Sciatic nerve (tissue), 2 donors: ENCODE results near the gene EHBP1. TPM values are rescaled to one million over a fixed set of nuclear protein-coding genes. Genes with fewer than 3 reads are reported as not detected.
"Not testable (repeated sequence)": the region's sequence is repeated elsewhere in the genome, so short reads cannot be mapped to it uniquely, and the experiment has no call there.

Experiments
- ATAC-seq: fragments of 200-7000 bp; cut with Tn5 transposase; one replicate; pipeline ENCODE4 v1.9.1; 2020; ENCODE audit warnings: mild to moderate bottlenecking, moderate library complexity
- DNase-seq: peaks from one replicate; pipeline ENCODE4 v3.0.0-alpha.2; 2020; ENCODE audit warnings: low spot score
- intact Hi-C: fragments of 100-400 bp; cut with DNase I; formaldehyde crosslinking; loops from one replicate; pipeline ENCODE4 v1.14.2; 2022
- total RNA-seq: library from RNA; stranded (reverse); fragmentation: NEBNext Ultra II Directional; extraction: Animal tissue kit (Norgen Biotek cat#: 25700); gene quantifications from one replicate; pipeline ENCODE4 v1.2.1, GENCODE V29; 2021
- donor health status: DM: no; HTN: no; CAD: no.
- donor health status: DM: no; HTN: no; CAD: no.

EHBP1 gene
- total RNA-seq, 1 donor from 2014 or later, result 310 TPM

DNA sequence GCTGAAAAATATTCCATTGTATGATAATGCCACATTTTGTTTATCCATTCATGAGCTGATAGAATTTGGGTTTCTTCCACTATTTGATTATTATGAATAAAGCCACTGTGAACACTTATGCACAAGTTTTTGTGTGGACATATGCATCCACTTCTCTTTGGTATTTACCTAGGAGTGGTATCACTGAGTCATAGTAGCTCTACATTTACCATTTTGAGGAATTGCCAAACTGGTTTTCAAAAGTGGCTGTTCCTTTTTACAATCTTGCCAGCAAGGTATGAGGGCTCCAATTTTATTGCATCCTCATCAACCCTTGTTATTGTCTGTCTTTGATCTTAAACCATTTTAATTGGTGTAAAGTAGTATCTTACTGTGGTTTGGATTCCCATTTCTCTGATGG lies 13.3 kb upstream of the EHBP1 start:
- intact Hi-C loops, result no loop called here
- DNase-seq, result no peak

DNA sequence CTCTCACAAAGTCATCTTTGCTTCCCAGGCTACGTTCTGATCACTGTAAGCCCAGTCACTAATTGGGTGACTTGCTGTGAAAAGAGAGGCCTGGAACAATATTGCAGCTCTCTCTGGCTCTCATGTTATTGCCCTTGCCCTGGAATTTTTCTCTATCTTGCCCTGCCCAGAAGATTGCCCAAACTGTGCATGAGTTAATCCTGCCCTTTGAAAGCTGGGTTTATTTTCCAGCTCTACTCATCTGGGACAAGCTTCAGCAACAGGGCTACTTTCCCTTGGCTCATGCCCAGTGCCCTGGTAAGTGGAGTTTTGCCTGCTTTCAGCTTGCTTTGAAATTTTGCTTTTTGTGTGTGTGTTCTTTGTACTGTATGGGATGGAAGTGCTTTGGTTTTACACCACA lies 6.9 kb upstream of the EHBP1 start:
- intact Hi-C loops, result no loop called here
- no peak for DNase-seq
- peak; percentile 55 for ATAC-seq

More for the DNA sequence above, 13.3 kb upstream of the EHBP1 start:
- ATAC-seq, result no peak

DNA sequence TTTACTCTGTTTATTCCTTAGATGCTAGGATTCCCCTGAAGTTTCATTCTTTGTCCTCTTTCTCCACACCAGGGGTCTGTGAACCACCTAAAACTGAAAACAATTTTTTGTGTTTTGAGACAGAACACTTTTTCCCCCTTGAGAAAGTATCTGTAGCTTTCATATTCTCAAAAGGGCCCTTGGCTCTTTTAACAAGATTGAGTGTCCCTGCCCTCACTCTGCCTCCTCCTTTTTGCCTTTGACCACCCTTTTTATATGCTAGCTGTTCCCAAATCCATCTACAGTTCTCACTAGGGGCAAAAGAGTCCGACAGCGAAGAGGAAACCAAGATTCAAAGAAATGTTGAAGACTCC lies 883 bp upstream of the EHBP1 start:
- ATAC-seq (no peak), DNase-seq (no peak)
- intact Hi-C loops, result loop anchor here (10.0 kb wide), 1 partner anchor 240 kb away; no protein-coding TSS in a partner anchor

DNA sequence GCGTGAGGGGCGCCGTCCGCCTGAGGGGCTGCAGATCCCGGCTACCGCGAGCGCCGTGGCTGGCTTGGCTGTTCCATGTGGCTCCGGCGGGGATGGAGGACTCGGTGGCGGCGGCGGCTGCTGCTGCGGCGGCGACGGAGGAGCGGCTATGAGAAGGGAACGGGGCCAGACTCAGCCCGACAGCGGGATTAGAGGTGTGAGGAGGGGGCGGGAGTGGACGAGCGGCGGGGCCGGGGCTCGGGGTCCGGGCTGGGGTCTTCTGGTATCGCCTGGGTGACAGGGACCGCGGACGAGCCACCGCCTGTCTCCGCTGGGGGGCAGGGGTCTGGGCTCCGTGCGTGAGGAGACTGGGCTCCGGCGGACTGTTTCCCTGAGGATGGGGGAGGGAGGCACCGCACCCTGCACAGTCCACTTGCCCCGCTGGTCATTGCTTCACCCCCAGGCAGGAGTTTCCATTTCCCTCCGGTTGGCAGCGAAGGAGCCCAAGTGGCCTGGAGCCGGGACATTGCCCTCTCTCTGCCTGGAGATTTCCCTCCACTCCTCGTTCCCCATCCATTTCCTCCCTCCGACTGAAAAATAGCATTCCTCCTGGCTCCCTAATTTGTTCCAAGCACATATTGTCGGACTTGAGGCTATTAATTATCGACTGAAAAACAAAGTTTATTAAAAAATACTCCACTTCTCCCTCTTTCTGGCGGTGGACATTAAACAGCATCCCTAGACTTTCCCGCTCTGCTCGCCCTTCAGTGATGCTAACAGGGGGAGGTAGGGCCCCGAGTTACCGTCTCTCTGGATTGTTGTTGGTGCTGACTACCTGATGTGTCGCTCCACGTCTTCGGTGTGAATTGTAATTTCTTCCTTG lies 577 bp downstream of the EHBP1 start:
- ATAC-seq, result peak; percentile 53
- intact Hi-C loops, result loop anchor here (10.0 kb wide), 1 partner anchor 241 kb away; no protein-coding TSS in a partner anchor
- peak; percentile 81 for DNase-seq

DNA sequence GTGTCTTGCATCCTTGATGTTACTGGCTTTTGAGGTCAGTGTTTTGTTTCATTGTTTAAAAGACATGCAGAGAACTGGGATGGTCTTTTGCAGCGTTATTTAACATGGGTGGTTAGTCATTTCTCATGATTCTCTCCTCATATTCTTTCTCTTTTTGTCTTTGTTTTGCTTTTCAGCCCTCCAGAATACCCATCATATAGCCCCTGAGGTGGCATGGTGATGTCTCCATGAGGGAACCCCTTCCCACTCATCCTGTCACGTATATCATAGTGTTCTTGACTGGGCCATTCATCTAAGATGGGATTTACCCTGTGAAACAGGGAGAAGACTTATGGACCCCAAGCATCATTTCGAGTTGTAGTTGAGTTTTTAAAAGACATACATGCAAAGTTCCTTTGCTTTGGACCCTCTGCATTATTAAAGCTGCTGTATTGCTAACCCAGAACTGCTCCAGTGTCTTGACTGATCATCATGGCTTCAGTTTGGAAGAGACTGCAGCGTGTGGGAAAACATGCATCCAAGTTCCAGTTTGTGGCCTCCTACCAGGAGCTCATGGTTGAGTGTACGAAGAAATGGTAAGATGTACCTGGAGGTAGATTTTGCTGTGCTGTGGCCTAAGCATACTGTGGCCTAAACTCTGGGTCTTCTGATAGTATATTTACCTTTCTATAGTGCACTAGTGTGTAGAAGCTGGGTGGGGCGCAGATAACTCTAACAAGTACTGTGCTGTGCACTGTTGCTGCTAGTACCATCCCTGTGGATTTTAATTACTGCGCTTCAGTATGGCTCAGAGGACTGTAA lies 1.4 kb downstream of the EHBP1 start:
- intact Hi-C loops, result loop anchor here (10.0 kb wide), 1 partner anchor 242 kb away; no protein-coding TSS in a partner anchor
- ATAC-seq (no peak), DNase-seq (no peak)

DNA sequence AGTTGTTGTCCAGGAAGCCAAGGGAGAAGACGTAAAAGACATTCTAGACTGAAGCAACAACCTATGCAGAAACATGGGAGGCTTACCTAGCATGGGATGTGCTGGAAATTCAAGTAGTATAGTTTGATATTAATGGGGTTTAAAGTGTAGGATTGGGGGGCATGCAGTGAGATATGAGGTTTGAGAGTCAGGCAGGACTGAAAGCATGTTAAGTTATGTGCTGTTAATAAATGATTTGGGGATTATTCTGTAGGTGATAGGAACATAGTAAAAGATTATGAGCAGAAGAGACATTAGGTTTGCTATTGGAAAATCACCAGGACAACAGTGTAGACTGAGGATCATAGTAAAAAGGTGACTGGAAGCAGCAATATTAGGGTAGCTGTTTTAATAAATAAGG lies 3.2 kb downstream of the EHBP1 start:
- ATAC-seq, result no peak
- no peak for DNase-seq

DNA sequence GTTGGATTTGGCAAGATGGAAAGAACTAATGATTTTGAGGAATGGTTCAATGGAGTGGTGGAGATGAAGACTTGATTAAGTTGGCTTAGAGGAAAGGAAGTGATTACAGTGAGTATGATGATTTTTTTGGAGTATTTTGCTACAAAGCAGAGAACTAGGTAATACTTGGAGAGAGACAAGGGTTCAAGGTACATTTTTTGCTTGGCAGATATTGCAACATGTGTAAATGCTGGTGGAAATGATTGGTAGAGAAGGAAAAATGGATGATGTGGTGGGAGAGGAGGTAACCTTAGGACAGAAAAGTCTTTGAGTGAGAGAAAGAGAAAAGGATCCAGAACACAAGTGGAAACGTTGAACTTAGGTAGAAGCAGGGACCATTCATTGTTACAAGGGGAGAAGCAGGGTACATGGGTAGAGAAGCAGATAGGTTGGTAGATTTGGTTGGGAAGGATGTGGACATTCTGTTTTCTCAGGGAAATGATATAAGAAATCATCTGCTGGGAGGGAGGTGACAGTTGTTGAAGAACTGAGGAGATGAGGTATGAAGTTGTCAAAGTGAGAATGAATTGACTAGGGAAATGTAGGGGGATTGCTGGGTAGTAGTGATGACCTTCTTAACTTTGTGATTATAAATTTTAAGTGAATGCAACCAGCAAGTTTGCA lies 6.5 kb downstream of the EHBP1 start:
- ATAC-seq, result no peak
- intact Hi-C loops, result no loop called here
- no peak for DNase-seq

More for the DNA sequence above, 3.2 kb downstream of the EHBP1 start:
- intact Hi-C loops, result loop anchor here (10.0 kb wide), 1 partner anchor 244 kb away; no protein-coding TSS in a partner anchor

DNA sequence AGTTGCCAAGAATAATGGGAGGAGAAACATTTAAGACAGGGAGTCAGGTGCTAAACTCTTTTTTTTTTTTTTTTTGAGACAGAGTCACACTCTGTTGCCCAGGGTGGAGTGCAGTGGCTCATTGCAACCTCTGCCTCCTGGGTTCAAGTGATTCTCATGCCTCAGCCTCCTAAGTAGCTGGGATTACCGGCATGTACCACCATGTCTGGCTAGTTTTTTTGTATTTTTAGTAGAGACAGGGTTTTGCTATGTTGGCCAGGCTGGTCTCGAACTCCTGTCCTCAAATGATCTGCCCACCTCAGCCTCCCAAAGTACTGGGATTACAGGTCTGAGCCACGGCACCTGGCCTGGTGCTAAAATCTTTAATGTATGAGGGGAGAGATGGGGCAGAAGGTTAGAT lies 7.7 kb downstream of the EHBP1 start:
- intact Hi-C loops, ATAC-seq, DNase-seq: not testable (repeated sequence)

DNA sequence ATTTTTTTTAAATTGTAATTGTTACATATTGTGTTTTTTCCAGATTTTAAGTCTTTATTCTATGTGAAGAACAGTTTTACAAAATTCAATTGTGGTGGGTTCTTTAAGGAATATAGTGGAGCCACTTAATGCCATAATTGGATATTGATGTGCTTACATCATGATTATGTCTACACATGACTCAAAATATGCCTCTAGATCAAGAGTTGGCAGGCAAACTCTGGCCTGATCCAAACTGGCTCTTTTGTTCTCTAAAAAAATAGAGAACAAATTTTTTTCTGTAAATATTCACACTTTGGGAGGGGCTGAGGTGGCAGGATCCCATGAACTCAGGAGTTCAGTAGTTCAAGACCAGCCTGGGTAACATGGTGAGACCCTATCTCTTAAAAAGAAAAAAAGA lies 8.3 kb downstream of the EHBP1 start:
- no peak for DNase-seq
- no peak for ATAC-seq
- intact Hi-C loops, result no loop called here

DNA sequence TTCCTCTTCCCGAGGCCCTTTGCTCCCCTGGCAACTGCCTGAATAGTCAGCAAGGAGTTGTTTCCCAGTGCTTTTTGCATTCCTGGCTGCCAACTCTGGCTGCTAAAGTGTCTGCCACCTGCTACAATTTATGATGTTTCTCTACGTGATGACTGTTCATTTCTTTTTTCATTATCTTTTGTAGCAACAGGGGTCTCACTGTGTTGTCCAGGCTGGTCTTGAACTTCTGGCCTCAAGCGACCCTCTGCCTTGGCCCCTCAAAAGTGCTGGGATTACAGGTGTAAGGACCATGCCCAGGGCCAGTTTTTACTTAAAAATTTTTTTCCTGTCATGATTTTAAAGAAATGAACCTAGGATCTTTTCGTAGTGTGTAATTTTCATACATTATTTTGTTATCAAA lies 11.3 kb downstream of the EHBP1 start:
- ATAC-seq (no peak), DNase-seq (no peak)
- intact Hi-C loops, result no loop called here

DNA sequence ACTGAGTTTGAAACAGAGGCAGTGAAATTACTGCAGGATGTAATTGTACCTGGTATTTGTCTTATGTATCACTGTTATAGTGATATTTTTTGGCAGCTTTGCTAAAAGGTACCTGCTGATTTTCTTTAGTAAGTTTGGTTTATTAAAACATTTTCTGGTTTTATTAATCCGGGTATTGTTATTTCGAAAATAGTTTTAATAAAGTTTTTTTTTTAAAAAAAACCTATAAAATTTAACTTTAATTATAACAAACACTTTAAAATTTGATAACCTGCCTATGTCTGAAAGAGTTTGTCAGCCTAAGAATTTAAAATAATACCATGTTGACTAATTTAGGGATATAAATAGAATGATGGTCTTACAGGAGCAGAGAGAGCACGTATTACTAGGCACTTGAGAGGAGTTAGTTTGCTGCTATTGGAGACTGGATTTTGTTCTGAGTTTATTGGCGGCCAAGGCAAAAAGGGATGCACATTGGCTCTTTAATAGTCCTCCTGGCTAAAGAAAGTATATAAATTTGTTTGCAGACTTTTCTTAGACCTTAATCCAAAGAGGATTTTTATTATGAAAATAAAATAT lies 12.1 kb downstream of the EHBP1 start:
- ATAC-seq, result no peak
- intact Hi-C loops, result no loop called here
- no peak for DNase-seq

DNA sequence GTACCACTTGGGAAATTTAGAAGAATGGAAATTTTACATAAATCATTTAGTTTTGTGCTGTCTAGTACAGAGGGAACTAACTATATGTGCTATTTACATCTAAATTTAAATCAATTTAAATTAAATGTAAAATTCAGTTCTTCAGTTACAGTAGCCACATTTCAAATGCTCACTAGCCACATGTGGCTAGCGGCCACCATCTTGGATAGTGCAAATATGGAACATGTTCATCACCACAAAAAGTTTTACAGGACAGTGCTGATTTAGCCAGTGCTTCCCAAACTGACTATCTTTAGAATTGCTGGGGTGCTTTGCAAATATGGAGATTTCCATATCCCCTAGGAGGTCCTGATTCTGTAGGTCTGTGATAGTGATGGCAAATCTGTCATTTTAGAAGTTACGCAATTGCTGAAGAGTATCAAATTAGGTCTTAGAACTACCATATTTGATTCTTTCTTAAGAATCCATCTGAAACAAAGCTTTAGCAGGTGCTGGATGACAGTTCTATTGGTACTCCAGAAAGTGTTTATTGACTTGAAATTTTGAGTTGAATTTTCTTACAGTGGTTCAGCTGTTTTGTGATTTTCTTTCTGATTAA lies 12.8 kb downstream of the EHBP1 start:
- no peak for DNase-seq
- no peak for ATAC-seq
- intact Hi-C loops, result no loop called here

DNA sequence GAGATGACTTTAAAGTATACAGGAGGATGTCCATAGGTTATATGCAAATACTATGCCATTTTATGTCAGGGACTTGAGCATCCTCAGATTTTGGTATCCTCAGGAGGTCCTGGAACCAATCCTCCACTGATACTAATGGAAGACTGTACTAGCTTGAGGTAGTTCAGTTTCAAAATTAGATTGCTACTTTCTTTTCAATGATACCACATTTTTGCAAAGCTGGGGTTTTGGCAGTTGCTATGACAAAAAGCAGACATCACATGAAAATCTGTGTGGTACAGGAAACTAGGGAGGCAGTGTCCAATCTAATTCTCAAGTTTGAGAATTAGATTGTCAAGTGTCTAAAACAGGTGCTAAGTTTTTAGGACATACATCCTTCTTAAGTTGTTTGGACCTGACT lies 14.2 kb downstream of the EHBP1 start:
- DNase-seq, result no peak
- ATAC-seq, result no peak
- intact Hi-C loops, result no loop called here

DNA sequence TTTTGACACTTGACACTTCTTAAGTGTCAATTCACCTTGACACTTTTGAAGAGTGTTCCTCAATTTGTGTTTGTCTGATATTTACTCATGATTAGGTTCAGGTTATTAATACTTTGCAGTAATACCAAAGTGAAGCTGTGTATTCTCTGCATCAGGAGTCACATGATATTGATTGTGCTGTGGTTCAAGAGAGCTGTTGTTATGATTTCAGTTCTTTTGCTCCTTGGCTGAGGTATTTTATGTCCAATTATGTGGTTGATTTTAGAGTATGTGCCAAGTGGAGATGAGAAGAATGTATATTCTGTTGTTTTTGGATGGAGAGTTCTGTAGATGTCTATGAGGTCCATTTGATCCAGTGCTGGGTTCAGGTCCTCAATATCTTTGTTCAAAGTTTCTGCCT lies 17.2 kb downstream of the EHBP1 start:
- ATAC-seq (no peak), DNase-seq (no peak)
- intact Hi-C loops, result no loop called here

DNA sequence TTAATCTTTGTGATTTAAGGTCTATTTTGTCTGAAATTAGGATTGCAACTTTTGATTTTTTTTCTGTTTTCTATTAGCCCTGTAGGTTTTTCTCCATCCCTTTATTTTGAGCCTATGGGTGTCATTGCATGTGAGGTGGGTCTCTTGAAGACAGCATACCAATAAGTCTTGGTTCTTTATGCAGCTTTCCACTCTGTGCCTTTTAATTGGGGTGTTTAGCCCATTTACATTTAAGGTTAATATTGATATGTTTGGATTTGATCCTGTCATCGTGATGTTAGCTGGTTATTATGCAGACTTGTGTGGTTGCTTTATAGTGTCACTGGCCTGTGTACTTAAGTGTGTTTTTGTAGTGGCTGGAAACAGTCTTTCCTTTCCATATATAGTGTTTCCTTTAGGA lies 17.7 kb downstream of the EHBP1 start:
- intact Hi-C loops, result no loop called here
- no peak for ATAC-seq
- DNase-seq, result no peak

DNA sequence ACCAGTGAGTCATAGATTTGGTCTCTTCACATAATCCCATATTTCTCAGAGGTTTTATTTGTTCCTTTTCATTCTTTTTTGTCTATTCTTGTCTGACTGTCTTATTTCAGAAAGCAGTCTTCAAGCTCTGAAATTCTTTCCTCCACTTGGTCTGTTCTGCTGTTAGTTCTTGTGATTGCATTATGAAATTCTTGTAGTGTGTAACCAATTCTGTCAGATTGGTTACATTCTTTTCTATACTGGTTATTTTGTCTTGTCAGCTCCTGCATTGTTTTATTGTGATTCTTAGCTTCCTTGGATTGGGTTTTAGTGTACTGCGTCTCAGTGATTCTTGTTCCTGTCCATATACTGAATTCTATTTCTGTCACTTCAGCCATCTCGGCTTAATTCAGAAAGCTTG lies 18.6 kb downstream of the EHBP1 start:
- intact Hi-C loops, result no loop called here
- ATAC-seq (no peak), DNase-seq (no peak)

DNA sequence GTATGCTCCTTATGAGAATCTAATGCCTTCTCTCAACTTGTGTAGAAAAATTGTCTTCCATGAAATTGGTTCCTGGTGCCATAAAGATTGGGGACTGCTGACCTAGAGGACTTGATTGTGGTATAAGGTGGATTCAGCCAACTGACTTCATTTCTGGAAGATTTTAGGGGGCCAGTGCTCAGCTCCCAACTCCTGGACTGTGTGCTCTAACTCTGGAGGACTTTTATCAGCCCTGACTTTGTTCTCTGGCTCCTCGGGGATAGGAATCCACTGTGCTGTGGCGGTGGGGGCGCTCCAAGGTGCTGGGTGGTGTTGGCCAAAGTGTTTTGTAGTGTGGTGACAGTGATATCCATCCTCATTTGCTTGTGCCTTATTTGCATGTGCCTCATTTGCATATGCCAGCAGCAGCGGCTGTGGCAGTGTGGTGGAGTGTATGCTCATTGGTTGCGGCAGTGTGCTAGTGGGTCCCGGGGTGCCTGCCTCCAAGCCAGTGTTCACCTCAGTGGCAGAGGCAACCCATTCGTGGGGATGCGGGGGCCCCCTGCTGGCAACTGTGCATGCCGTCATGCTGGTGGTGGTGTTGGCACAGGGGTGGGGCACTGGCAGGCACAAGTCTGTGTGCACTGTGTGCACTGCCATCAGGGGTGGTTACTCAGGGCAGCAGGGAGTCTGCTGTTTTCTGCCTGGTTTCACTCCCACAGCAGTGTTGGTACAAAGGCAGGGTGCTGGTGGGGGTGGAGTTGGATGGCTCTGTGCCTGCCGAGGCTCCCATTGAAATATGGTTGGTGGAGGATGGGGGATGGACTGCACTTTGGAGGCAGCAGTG lies 19.6 kb downstream of the EHBP1 start:
- ATAC-seq, result peak; percentile 48
- DNase-seq, result no peak
- intact Hi-C loops, result no loop called here

DNA sequence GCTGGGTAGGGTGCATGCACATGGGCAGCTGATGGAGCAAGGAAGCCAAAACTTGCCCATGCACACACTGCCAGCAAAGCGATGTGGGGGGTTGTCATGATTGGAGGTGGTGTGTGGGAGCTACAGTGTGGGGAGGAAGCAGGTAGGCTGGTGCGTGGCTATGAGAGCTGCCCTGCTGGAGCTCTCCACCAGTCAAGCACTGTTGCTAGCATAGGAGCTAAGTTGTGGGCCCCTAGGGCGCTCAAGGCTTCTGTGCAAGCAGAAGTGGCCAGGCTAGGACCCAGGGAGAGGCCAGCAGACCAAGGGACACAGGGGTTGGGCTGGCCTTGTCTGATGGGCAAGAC lies 20.2 kb downstream of the EHBP1 start:
- ATAC-seq, result peak; percentile 30
- intact Hi-C loops, result no loop called here
- DNase-seq, result no peak
